ENCODE measurements around the gene RABGAP1L.

RABGAP1L gene

DNA sequence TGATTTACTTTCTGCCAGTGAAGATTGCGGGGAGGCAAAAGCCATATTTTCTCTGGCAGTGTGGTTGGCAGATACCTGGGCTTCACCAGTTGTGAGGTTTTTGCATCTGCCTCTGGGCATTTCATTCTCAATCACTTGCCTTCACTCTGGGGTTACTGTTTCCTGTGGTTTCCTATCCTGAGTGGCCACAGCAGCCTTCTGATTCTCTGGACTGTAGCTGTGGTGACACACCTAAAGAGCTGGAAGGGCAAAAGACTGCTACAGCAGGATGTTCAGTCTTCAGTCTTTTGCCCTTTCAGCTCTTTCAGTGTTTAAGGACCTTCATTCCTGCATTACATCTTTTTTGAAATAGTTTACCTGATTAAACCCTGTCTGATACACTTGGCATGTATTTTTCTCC, 237.9 kb downstream of the RABGAP1L start:
- in situ Hi-C loops (cut with MboI; ENCODE audit: low pct_unique_long_range_greater_than_20kb, low sequenced_read_pairs, unreplicated experiment): no loop called here
- DNase-seq (ENCODE audit: low spot score): no peak
- TF ChIP-seq CTCF (IDR thresholded peaks at IDR 0.05; ENCODE audit: extremely low read depth, insufficient read depth, missing control alignments): no peak

- DNase-seq (ENCODE audit: low spot score): no peak
- in situ Hi-C loops (cut with MboI; ENCODE audit: low pct_unique_long_range_greater_than_20kb, low sequenced_read_pairs, unreplicated experiment): no loop called here
- TF ChIP-seq CTCF (IDR thresholded peaks at IDR 0.05; ENCODE audit: extremely low read depth, insufficient read depth, missing control alignments): no peak
These were observed 238.9 kb downstream of the RABGAP1L start for GRCh38 chr1:174398246-174398645.

DNA sequence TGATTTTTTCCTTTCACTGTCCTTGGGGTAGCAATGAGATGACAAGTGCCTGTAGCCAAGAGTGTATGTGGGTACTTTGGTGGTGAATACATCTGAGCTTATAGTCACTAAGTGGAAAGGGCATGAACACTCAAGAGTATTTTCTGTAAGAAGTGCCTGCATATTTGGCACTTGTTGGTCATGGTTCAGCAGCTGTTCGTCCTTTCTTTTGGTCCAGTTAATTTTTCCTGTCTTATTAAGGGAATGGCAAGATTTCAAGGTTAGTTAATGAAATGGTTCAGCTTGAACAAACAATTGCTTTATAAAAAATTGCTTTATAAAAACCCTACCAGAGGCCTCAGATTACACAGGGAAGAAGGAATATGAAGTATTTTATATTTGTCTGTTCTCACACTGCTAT, 239.9 kb downstream of the RABGAP1L start:
- in situ Hi-C loops (cut with MboI; ENCODE audit: low pct_unique_long_range_greater_than_20kb, low sequenced_read_pairs, unreplicated experiment): no loop called here
- no peak for DNase-seq (ENCODE audit: low spot score)
- no peak for TF ChIP-seq CTCF (IDR thresholded peaks at IDR 0.05; ENCODE audit: extremely low read depth, insufficient read depth, missing control alignments)

- no peak for TF ChIP-seq CTCF (IDR thresholded peaks at IDR 0.05; ENCODE audit: extremely low read depth, insufficient read depth, missing control alignments)
- in situ Hi-C loops (cut with MboI; ENCODE audit: low pct_unique_long_range_greater_than_20kb, low sequenced_read_pairs, unreplicated experiment): no loop called here
These were observed 241.8 kb downstream of the RABGAP1L start for GRCh38 chr1:174401075-174401474.

GRCh38 chr1:174405219-174405618, 245.9 kb downstream of the RABGAP1L start:
- TF ChIP-seq CTCF (IDR thresholded peaks at IDR 0.05; ENCODE audit: extremely low read depth, insufficient read depth, missing control alignments): no peak
- no peak for DNase-seq (ENCODE audit: low spot score)
- in situ Hi-C loops (cut with MboI; ENCODE audit: low pct_unique_long_range_greater_than_20kb, low sequenced_read_pairs, unreplicated experiment): no loop called here

More at GRCh38 chr1:174401075-174401474, 241.8 kb downstream of the RABGAP1L start:
- no peak for DNase-seq (ENCODE audit: low spot score)

- no peak for TF ChIP-seq CTCF (IDR thresholded peaks at IDR 0.05; ENCODE audit: extremely low read depth, insufficient read depth, missing control alignments)
- in situ Hi-C loops (cut with MboI; ENCODE audit: low pct_unique_long_range_greater_than_20kb, low sequenced_read_pairs, unreplicated experiment): no loop called here
- no peak for DNase-seq (ENCODE audit: low spot score)
These were observed 247.1 kb downstream of the RABGAP1L start for GRCh38 chr1:174406421-174406820.

GRCh38 chr1:174407665-174408064, 248.3 kb downstream of the RABGAP1L start:
- TF ChIP-seq CTCF (IDR thresholded peaks at IDR 0.05; ENCODE audit: extremely low read depth, insufficient read depth, missing control alignments): no peak
- in situ Hi-C loops (cut with MboI; ENCODE audit: low pct_unique_long_range_greater_than_20kb, low sequenced_read_pairs, unreplicated experiment): no loop called here
- DNase-seq (ENCODE audit: low spot score): no peak
